Suprapubic skin (tissue), 4 donors: ENCODE results near the gene ENO4. TPM values are rescaled to one million over a fixed set of nuclear protein-coding genes. Genes with fewer than 3 reads are reported as not detected.

Source experiments
- DNase-seq, 2 donors: peaks; one replicate each; pipeline ENCODE4 v3.0.0-alpha.2; 2019; ENCODE audit warnings: low spot score in 2 of 2
- H3K27ac ChIP-seq: fragments of 200-600 bp; sonication (generic); one replicate; pipeline ENCODE4 v1.5.1; 2019
- H3K27me3 ChIP-seq: fragments of 200-600 bp; sonication (generic); one replicate; pipeline ENCODE4 v1.5.1; 2019
- H3K36me3 ChIP-seq: fragments of 200-600 bp; sonication (generic); one replicate; pipeline ENCODE4 v1.5.1; 2019
- H3K4me1 ChIP-seq: fragments of 200-600 bp; sonication (generic); one replicate; pipeline ENCODE4 v1.5.1; 2019
- H3K4me3 ChIP-seq: fragments of 200-600 bp; sonication (generic); one replicate; pipeline ENCODE4 v1.5.1; 2019; ENCODE audit warnings: mild to moderate bottlenecking
- H3K9me3 ChIP-seq: fragments of 200-600 bp; sonication (generic); one replicate; pipeline ENCODE4 v1.5.1; 2019
- EP300 ChIP-seq: sonication (generic); formaldehyde crosslinking; IDR thresholded peaks from one replicate; pipeline ENCODE4 v1.6.1; 2017; ENCODE audit warnings: antibody characterized with exemption
- POLR2A ChIP-seq, 2 donors: fragments of 450-650 bp; IDR thresholded peaks; one replicate each; pipeline ENCODE4 v1.6.1; 2017; ENCODE audit warnings: antibody characterized with exemption in 2 of 2, mild to moderate bottlenecking in 2 of 2, moderate library complexity in 2 of 2
- POLR2AphosphoS5 ChIP-seq, 3 donors: sonication (generic); formaldehyde crosslinking; IDR thresholded peaks; one replicate each; pipeline ENCODE4 v1.6.1; 2017; ENCODE audit warnings: antibody characterized with exemption in 3 of 3
- WGBS: methylation state at CpG from one replicate; pipeline ENCODE4 v1.1.5; 2018; 5-methylcytosine and 5-hydroxymethylcytosine counted together
- total RNA-seq, 4 donors: library from RNA; depleted of rRNA; stranded (reverse); fragments of >200 nt; gene quantifications; one replicate each; pipeline ENCODE4 v1.1.0, GENCODE V29; 2016
- TF ChIP-seq, protein P1 (sequence below), 2 donors: fragments of 200-600 bp in 1 of 2; fragments of 450-650 bp in 1 of 2; sonication (generic) in 1 of 2; IDR thresholded peaks; one replicate each; pipeline ENCODE4 v1.5.1; 2016 to 2019; ENCODE audit warnings: antibody characterized with exemption in 2 of 2, mild to moderate bottlenecking in 1 of 2, moderate library complexity in 1 of 2

ENO4 gene
- total RNA-seq, 4 donors from 2014 or later = 0.56 TPM; not detected in 3

- H3K27ac ChIP-seq = no peak overlapping the region
- peaks cover 15% of the 10 kb centered on the region for H3K4me1 ChIP-seq
- DNase-seq = no peak
- H3K9me3 ChIP-seq = no peaks in the 10 kb centered on the region
- H3K27me3 ChIP-seq = no peaks in the 10 kb centered on the region
- H3K36me3 ChIP-seq = no peaks in the 10 kb centered on the region
- WGBS = 71% methylated on average over 2 of the region's 2 CpGs
- H3K4me3 ChIP-seq = no peak overlapping the region
- no peak for TF ChIP-seq POLR2A (IDR thresholded peaks at IDR 0.05)
- TF ChIP-seq POLR2AphosphoS5 (IDR thresholded peaks at IDR 0.05) = no peak
- TF ChIP-seq, protein P1, sequence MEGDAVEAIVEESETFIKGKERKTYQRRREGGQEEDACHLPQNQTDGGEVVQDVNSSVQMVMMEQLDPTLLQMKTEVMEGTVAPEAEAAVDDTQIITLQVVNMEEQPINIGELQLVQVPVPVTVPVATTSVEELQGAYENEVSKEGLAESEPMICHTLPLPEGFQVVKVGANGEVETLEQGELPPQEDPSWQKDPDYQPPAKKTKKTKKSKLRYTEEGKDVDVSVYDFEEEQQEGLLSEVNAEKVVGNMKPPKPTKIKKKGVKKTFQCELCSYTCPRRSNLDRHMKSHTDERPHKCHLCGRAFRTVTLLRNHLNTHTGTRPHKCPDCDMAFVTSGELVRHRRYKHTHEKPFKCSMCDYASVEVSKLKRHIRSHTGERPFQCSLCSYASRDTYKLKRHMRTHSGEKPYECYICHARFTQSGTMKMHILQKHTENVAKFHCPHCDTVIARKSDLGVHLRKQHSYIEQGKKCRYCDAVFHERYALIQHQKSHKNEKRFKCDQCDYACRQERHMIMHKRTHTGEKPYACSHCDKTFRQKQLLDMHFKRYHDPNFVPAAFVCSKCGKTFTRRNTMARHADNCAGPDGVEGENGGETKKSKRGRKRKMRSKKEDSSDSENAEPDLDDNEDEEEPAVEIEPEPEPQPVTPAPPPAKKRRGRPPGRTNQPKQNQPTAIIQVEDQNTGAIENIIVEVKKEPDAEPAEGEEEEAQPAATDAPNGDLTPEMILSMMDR (IDR thresholded peaks at IDR 0.05) = no peak
- no peak for TF ChIP-seq EP300
Measured at GRCh38 chr10:116845823-116846222, 3.5 kb upstream of the ENO4 start.

GRCh38 chr10:116848032-116848943 is 1.0 kb upstream of the ENO4 start:
- Histone ChIP-seq H3K9me3 (no peaks in the 10 kb centered on the region), H3K4me3 (peak overlapping the region; percentile 64), H3K27me3 (no peaks in the 10 kb centered on the region), H3K36me3 (no peaks in the 10 kb centered on the region), H3K4me1 (peaks cover 15% of the 10 kb centered on the region), H3K27ac (no peak overlapping the region)
- 49% methylated on average over 17 of the region's 17 CpGs for WGBS
- no peak for DNase-seq
- TF ChIP-seq POLR2A (IDR thresholded peaks at IDR 0.05) (no peak), POLR2AphosphoS5 (IDR thresholded peaks at IDR 0.05) (no peak), EP300 (no peak)
- TF ChIP-seq, protein P1 (IDR thresholded peaks at IDR 0.05) = no peak

DNA sequence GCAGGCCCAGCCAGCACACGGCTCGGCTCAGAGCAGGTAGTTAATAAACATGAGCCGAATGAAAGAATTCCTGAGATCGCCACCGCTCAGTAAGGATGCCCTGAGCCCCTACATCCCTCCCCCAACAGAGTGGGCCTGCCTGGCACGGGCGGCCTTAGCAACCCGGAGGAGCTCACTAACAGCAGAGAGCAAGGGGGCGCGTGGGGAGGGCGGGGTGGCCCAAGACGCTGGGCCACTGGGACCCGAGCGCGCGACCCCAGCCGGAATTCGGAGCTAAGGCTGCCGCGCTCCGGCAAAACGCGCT is 403 bp upstream of the ENO4 start:
- Histone ChIP-seq H3K4me3 (peak overlapping the region; percentile 64), H3K4me1 (peaks cover 15% of the 10 kb centered on the region), H3K9me3 (no peaks in the 10 kb centered on the region), H3K27me3 (no peaks in the 10 kb centered on the region), H3K27ac (peak overlapping the region; percentile 67), H3K36me3 (no peaks in the 10 kb centered on the region)
- TF ChIP-seq, protein P1 (IDR thresholded peaks at IDR 0.05) = no peak
- no peak for TF ChIP-seq EP300
- TF ChIP-seq POLR2A (IDR thresholded peaks at IDR 0.05) = no peak
- no peak for TF ChIP-seq POLR2AphosphoS5 (IDR thresholded peaks at IDR 0.05)
- no peak for DNase-seq
- 1% methylated on average over 10 of the region's 23 CpGs for WGBS

DNA sequence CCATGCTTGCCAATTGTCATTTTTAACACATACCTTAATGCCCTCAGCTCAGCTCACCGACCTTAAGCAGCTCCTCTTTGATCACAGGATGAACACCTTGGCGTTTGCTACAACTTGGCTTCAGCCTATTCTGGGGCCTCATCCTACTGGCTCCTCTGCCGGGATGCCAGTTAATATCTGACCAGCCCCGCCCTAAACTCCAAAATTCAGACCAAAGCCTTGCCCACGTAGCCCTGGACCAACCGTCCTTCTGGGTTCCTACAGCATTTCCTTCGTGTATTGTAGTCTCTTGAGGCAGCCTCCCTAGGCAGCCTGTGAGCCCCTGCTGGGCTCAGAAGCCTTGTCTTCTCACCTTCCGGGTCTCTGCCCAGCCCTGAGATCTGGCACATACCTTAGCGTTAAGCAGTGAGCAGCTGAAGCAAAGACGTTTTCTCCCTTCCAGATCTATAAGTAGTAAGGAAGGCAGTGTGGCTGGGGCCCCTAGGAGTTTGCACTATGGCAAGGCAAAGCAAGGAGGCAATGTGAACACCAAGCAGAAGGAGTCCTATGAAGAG is 836 bp downstream of the ENO4 start:
- WGBS = 32% methylated on average over 9 of the region's 10 CpGs
- H3K9me3 ChIP-seq = no peaks in the 10 kb centered on the region
- TF ChIP-seq POLR2AphosphoS5 (IDR thresholded peaks at IDR 0.05) (no peak), POLR2A (IDR thresholded peaks at IDR 0.05) (no peak), EP300 (no peak)
- TF ChIP-seq, protein P1 (IDR thresholded peaks at IDR 0.05) = no peak
- DNase-seq = no peak
- peak overlapping the region; percentile 64 for H3K4me3 ChIP-seq
- H3K36me3 ChIP-seq = no peaks in the 10 kb centered on the region
- no peak overlapping the region for H3K27ac ChIP-seq
- no peaks in the 10 kb centered on the region for H3K27me3 ChIP-seq
- peaks cover 15% of the 10 kb centered on the region for H3K4me1 ChIP-seq

DNA sequence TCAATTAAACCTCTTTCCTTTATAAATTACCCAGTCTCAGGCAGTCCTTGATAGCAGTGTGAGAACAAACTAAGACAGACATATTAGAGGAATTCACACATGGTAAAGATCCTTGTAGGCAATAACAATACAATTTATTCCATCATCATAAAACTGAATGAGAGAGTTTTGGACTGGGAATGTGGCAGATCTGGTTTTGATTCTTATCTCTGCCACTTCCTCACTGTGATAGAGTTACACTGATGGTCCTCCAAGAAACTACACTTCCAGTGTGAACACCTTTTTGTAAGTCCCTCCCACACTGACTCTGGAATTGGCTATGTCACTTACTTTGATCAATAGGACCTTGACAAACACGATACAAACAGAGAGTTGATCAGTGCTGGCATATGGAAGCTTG is 2.9 kb downstream of the ENO4 start:
- H3K9me3 ChIP-seq = no peaks in the 10 kb centered on the region
- H3K36me3 ChIP-seq = no peaks in the 10 kb centered on the region
- DNase-seq = no peak
- TF ChIP-seq POLR2AphosphoS5 (IDR thresholded peaks at IDR 0.05) = no peak
- TF ChIP-seq, protein P1 (IDR thresholded peaks at IDR 0.05) = no peak
- TF ChIP-seq EP300 = no peak
- TF ChIP-seq POLR2A (IDR thresholded peaks at IDR 0.05) = no peak
- no peak overlapping the region for H3K27ac ChIP-seq
- no peaks in the 10 kb centered on the region for H3K27me3 ChIP-seq
- H3K4me1 ChIP-seq = peaks cover 15% of the 10 kb centered on the region
- WGBS = 40% methylated on average over 1 of the region's 1 CpG
- no peak overlapping the region for H3K4me3 ChIP-seq
